ENCODE measurements around the gene C12orf57. TPM values are rescaled to one million over a fixed set of nuclear protein-coding genes. Genes with fewer than 3 reads are reported as not detected.
A peak's percentile ranks its signal among the peaks of the same experiment; 100 is the strongest.

The C12orf57 gene
- total RNA-seq, 1 donor from 2014 or later: 277 TPM

DNA sequence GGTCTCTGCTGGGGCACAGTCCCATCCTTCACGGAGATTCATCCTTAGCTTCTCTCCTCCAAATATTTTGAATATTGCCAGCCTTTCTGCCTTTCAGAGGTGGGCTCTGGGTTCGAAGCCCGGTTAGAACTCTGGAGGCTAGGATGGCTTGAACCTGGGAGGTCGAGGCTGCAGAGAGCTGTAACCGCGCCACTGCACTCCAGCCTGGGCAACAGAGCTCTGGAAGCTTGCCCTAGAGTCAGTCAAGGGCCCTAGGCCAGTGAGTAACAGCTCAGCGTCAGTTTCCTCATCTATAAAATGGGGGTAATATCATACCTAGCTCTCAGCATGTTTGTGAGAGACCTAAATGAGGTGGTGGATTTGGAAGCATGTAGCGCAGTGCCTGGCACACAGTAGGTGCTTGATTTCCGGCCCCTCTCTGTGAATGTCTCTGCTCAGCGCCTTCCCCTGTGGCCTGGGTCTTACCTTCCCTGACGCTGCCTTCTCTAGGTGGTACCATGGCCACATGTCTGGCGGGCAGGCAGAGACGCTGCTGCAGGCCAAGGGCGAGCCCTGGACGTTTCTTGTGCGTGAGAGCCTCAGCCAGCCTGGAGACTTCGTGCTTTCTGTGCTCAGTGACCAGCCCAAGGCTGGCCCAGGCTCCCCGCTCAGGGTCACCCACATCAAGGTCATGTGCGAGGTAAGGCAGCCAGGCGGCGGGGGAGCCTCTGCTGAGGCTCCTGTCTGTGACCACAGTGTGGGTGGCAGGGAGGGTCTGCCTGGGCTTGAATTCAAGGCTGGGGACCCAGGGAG is 10.7 kb downstream of the C12orf57 start:
- TF ChIP-seq, protein P1, sequence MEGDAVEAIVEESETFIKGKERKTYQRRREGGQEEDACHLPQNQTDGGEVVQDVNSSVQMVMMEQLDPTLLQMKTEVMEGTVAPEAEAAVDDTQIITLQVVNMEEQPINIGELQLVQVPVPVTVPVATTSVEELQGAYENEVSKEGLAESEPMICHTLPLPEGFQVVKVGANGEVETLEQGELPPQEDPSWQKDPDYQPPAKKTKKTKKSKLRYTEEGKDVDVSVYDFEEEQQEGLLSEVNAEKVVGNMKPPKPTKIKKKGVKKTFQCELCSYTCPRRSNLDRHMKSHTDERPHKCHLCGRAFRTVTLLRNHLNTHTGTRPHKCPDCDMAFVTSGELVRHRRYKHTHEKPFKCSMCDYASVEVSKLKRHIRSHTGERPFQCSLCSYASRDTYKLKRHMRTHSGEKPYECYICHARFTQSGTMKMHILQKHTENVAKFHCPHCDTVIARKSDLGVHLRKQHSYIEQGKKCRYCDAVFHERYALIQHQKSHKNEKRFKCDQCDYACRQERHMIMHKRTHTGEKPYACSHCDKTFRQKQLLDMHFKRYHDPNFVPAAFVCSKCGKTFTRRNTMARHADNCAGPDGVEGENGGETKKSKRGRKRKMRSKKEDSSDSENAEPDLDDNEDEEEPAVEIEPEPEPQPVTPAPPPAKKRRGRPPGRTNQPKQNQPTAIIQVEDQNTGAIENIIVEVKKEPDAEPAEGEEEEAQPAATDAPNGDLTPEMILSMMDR (IDR thresholded peaks at IDR 0.05; ENCODE audit: unreplicated experiment): no peak
- Mint-ChIP-seq H3K9me3 (ENCODE audit: low read depth) (no peaks in the 10 kb centered on the region), H3K27ac (peak overlapping the region; percentile 77), H3K4me1 (ENCODE audit: low read depth) (peaks cover 1% of the 10 kb centered on the region), H3K36me3 (ENCODE audit: insufficient read depth) (peaks cover 9% of the 10 kb centered on the region), H3K4me3 (ENCODE audit: low read depth) (no peak overlapping the region), H3K27me3 (no peaks in the 10 kb centered on the region)
- DNase-seq (ENCODE audit: low spot score, unreplicated experiment): no peak

DNA sequence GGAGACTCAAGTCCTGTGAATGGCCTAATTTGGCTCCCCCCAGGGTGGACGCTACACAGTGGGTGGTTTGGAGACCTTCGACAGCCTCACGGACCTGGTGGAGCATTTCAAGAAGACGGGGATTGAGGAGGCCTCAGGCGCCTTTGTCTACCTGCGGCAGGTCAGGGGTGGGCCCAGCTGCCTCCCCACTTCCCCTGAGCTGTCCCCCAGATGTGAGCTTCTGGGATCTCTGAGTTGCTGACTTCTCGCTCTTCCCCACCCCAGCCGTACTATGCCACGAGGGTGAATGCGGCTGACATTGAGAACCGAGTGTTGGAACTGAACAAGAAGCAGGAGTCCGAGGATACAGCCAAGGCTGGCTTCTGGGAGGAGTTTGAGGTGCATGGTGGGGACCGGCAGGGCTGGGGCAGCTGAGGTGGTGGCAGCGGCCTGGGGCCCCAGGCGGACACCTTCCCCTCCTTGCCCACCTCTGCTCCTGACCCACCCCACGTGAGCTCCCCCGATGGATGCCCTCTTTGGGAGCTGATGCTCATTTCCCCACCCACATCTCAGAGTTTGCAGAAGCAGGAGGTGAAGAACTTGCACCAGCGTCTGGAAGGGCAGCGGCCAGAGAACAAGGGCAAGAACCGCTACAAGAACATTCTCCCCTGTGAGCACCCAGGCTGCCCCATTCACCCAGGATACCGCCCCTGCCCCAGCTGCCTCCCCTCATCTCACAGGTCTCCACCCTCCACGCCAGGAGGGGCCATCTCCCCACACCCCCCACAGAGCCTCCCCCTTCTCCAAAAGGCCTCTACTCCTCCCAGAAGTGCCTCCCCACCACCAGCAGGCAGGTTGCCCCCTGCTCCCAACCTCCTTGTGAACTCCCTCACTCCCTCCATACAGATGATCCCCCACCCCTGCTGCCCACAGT is 11.5 kb downstream of the C12orf57 start:
- TF ChIP-seq, protein P1 (IDR thresholded peaks at IDR 0.05; ENCODE audit: unreplicated experiment): no peak
- Mint-ChIP-seq H3K4me3 (ENCODE audit: low read depth) (no peak overlapping the region), H3K9me3 (ENCODE audit: low read depth) (no peaks in the 10 kb centered on the region), H3K27me3 (no peaks in the 10 kb centered on the region), H3K4me1 (ENCODE audit: low read depth) (no peaks in the 10 kb centered on the region), H3K27ac (peak overlapping the region; percentile 37), H3K36me3 (ENCODE audit: insufficient read depth) (peaks cover 9% of the 10 kb centered on the region)
- DNase-seq (ENCODE audit: low spot score, unreplicated experiment): no peak

DNA sequence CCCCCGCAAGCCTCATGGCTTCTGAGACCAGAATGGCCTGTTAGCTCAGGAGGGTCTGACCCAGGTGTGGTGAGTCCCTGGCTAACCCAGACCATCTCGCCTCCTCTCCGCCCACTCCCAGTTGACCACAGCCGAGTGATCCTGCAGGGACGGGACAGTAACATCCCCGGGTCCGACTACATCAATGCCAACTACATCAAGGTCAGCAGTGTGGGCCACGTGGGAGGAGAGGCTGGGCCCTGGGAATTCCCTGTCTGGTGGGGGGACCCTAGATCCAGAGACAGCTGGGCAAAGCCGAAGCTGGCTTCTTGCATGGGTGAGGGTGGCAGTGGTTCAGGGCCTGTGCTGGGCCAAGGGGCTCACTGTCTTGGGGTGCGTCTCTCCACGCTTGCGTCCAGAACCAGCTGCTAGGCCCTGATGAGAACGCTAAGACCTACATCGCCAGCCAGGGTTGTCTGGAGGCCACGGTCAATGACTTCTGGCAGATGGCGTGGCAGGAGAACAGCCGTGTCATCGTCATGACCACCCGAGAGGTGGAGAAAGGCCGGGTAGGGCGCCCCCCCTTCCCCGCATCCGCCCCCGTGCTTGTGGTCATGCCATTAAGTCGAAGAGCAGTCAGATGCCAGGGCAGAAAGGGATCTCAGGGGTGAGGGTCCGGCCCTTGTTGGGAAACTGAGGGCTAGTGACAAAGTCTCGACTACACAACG is 12.4 kb downstream of the C12orf57 start:
- peak overlapping the region; percentile 54 for H3K27ac Mint-ChIP-seq
- TF ChIP-seq, protein P1 (IDR thresholded peaks at IDR 0.05; ENCODE audit: unreplicated experiment): no peak
- H3K36me3 Mint-ChIP-seq (ENCODE audit: insufficient read depth): peaks cover 9% of the 10 kb centered on the region
- H3K4me1 Mint-ChIP-seq (ENCODE audit: low read depth): peaks cover under 1% of the 10 kb centered on the region
- no peak overlapping the region for H3K4me3 Mint-ChIP-seq (ENCODE audit: low read depth)
- no peaks in the 10 kb centered on the region for H3K27me3 Mint-ChIP-seq
- no peaks in the 10 kb centered on the region for H3K9me3 Mint-ChIP-seq (ENCODE audit: low read depth)
- DNase-seq (ENCODE audit: low spot score, unreplicated experiment): no peak

DNA sequence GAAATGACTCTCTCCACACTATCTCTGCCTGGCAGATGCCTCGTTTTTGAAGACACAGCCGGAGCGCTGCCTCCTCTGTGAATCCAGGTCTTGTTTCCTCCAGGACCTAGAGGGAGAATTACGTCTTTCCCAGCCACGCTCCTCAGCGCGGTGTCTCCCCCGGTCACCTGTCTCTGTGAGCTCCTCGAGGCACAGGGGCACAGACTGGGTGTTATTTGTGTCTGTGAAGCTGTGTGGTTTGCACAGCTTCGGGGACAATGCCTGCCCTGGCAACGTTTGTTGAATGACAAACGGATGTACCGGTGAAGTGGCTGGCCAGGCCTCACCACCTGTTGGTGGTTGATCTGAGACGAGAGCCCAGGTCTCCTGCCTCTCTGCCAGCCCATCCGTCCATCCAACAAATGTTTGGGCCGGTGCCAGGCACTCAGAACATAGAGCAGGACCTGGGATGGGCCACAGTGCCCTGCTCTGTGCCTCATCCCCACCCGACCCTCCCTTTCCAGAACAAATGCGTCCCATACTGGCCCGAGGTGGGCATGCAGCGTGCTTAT is 13.4 kb downstream of the C12orf57 start:
- H3K27me3 Mint-ChIP-seq: no peaks in the 10 kb centered on the region
- H3K36me3 Mint-ChIP-seq (ENCODE audit: insufficient read depth): peaks cover 9% of the 10 kb centered on the region
- H3K4me1 Mint-ChIP-seq (ENCODE audit: low read depth): peaks cover 11% of the 10 kb centered on the region
- TF ChIP-seq, protein P1 (IDR thresholded peaks at IDR 0.05; ENCODE audit: unreplicated experiment): no peak
- no peaks in the 10 kb centered on the region for H3K9me3 Mint-ChIP-seq (ENCODE audit: low read depth)
- DNase-seq (ENCODE audit: low spot score, unreplicated experiment): no peak
- H3K4me3 Mint-ChIP-seq (ENCODE audit: low read depth): no peak overlapping the region
- no peak overlapping the region for H3K27ac Mint-ChIP-seq

Measured in progenitor cell of endocrine pancreas (in vitro differentiated cells).